Vagina (tissue), 2 donors: ENCODE measurements around the gene HOXA1. TPM values are rescaled to one million over a fixed set of nuclear protein-coding genes. Genes with fewer than 3 reads are reported as not detected.

Experiments used
- DNase-seq, 2 donors: peaks; one replicate each; pipeline ENCODE4 v3.0.0-alpha.2; 2017; ENCODE audit errors: extremely low spot score in 2 of 2
- H3K27ac ChIP-seq: fragments of 200-600 bp; sonication (generic); one replicate; pipeline ENCODE4 v1.5.1; 2019
- H3K27me3 ChIP-seq: fragments of 200-600 bp; sonication (generic); one replicate; pipeline ENCODE4 v1.5.1; 2019
- H3K36me3 ChIP-seq, 2 donors: fragments of 200-600 bp; sonication (generic); one replicate each; pipeline ENCODE4 v1.5.1; 2017 to 2019
- H3K4me1 ChIP-seq: fragments of 200-600 bp; sonication (generic); one replicate; pipeline ENCODE4 v1.5.1; 2019
- H3K4me3 ChIP-seq, 2 donors: fragments of 200-600 bp; sonication (generic); 1 replicate in 1 of 2; 2 replicates in 1 of 2; pipeline ENCODE4 v1.5.1; 2016 to 2019
- H3K9me3 ChIP-seq: fragments of 200-600 bp; sonication (generic); one replicate; pipeline ENCODE4 v1.5.1; 2019
- CTCF ChIP-seq, 3 experiments: fragments of 450-650 bp in 2 of 3; fragments of 200-600 bp in 1 of 3; sonication (generic) in 1 of 3; IDR thresholded peaks; one replicate each; pipeline ENCODE4 v1.5.1; 2017 to 2019; ENCODE audit warnings: antibody characterized with exemption in 3 of 3, mild to moderate bottlenecking in 2 of 3, moderate library complexity in 2 of 3
- POLR2A ChIP-seq, 2 donors: fragments of 450-650 bp; IDR thresholded peaks; one replicate each; pipeline ENCODE4 v1.6.1; 2017; ENCODE audit warnings: antibody characterized with exemption in 2 of 2, mild to moderate bottlenecking in 2 of 2, moderate library complexity in 2 of 2
- POLR2AphosphoS5 ChIP-seq, 2 donors: sonication (generic); formaldehyde crosslinking; IDR thresholded peaks; one replicate each; pipeline ENCODE4 v1.9.0; 2017; ENCODE audit warnings: antibody characterized with exemption in 2 of 2, mild to moderate bottlenecking in 2 of 2, low read depth in 1 of 2; ENCODE audit not compliant: insufficient read depth in 1 of 2
- intact Hi-C: fragments of 100-400 bp; cut with DNase I; formaldehyde crosslinking; loops from one replicate; pipeline ENCODE4 v1.15.1; 2023
- total RNA-seq: library from RNA; depleted of rRNA; stranded (reverse); fragments of >200 nt; gene quantifications from one replicate; pipeline ENCODE4 v1.2.3, GENCODE V29; 2016

The HOXA1 gene
- total RNA-seq, 1 donor from 2014 or later = 0.74 TPM

DNA sequence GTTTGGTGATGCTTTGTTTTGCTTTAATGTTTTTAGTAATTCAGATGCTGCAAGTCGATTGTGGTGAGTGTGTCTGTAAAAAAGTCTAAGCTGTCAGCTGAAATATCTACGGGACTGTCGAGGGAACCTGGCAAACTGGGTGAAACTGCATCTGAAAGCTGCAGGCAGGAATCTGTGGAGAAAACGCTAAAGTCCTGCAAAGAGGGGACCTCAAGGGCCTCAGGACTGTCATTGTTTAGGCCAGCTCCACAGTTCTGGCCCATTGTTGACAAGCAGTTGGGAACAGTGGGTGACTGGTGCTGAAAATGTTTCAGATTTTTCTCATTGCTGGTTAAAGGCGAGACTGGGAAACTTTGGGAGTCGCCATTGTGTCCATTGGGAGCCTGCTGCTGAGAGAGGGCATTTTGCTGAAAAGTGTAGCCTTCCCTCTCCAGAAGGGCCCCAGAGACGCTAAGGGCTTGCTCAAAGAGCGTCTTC lies 4.9 kb upstream of the HOXA1 start:
- intact Hi-C loops = no loop called here
- no peaks in the 10 kb centered on the region for H3K36me3 ChIP-seq
- TF ChIP-seq CTCF (IDR thresholded peaks at IDR 0.05) (no peak), POLR2A (IDR thresholded peaks at IDR 0.05) (no peak), POLR2AphosphoS5 (IDR thresholded peaks at IDR 0.05; ENCODE audit: insufficient read depth in 1 of 2, low read depth in 1 of 2) (no peak)
- peak in 1 of 2 donors; percentile 34 for DNase-seq
- H3K4me1 ChIP-seq = peaks cover 36% of the 10 kb centered on the region
- H3K27me3 ChIP-seq = no peaks in the 10 kb centered on the region
- H3K9me3 ChIP-seq = no peaks in the 10 kb centered on the region
- no peak overlapping the region for H3K4me3 ChIP-seq
- no peak overlapping the region for H3K27ac ChIP-seq

GRCh38 chr7:27099453-27100370 lies 3.9 kb upstream of the HOXA1 start:
- peaks cover 41% of the 10 kb centered on the region for H3K4me1 ChIP-seq
- H3K36me3 ChIP-seq = no peaks in the 10 kb centered on the region
- intact Hi-C loops = no loop called here

DNA sequence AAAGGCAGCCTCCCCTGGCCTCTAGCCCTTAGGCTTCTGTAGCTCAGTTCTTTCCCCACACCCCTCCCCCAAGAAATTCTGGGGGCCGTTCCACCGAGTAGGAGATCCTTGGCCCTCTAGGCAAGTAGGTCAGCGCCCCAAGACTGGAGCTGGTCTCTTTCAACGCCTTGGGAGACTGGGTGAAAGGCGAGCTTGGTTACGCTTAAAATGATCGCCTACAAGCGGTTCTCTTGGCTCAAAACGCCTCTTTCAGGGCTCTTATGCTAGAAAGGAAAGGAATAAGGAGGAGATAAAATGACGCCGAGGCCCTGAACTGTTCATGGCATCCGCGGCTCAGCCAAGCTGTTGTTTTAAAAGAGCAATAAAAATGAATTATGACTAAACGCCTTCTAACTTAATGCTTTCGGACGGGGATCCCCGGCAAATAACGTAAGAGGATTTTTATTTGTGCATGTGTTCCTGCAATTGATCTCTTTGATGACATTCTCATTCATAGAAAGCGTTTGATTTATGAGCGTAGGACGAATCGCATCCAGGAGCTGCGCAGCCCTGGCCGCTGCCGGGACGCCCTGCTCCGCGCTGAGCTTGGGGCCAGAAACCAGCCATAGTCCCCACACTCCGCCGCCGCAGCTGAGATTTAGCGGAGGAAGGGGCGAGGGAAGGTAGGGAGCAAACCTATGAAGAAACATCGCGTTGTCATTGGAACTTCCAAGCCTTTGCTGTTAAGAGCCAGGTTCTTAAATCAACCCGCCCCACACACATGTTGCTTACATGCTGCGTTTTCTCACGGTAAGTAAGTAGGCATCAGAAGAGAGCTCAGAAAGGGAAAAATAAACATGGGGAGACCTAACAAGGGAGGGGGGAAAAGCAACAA lies 3.0 kb upstream of the HOXA1 start:
- no peak overlapping the region for H3K27ac ChIP-seq
- no peaks in the 10 kb centered on the region for H3K36me3 ChIP-seq
- no peaks in the 10 kb centered on the region for H3K9me3 ChIP-seq
- peak overlapping the region; percentile 20 to 24 for H3K4me3 ChIP-seq
- DNase-seq = no peak
- H3K4me1 ChIP-seq = peaks cover 41% of the 10 kb centered on the region
- H3K27me3 ChIP-seq = no peaks in the 10 kb centered on the region
- intact Hi-C loops = no loop called here
- TF ChIP-seq POLR2AphosphoS5 (IDR thresholded peaks at IDR 0.05; ENCODE audit: insufficient read depth in 1 of 2, low read depth in 1 of 2) = peak; percentile 47 to 70
- TF ChIP-seq CTCF (IDR thresholded peaks at IDR 0.05) = no peak
- TF ChIP-seq POLR2A (IDR thresholded peaks at IDR 0.05) = no peak

More at GRCh38 chr7:27099453-27100370, 3.9 kb upstream of the HOXA1 start:
- Histone ChIP-seq H3K27ac (no peak overlapping the region), H3K27me3 (no peaks in the 10 kb centered on the region), H3K9me3 (no peaks in the 10 kb centered on the region), H3K4me3 (no peak overlapping the region)
- no peak for DNase-seq
- TF ChIP-seq CTCF (IDR thresholded peaks at IDR 0.05) (no peak), POLR2A (IDR thresholded peaks at IDR 0.05) (no peak), POLR2AphosphoS5 (IDR thresholded peaks at IDR 0.05; ENCODE audit: insufficient read depth in 1 of 2, low read depth in 1 of 2) (no peak)

DNA sequence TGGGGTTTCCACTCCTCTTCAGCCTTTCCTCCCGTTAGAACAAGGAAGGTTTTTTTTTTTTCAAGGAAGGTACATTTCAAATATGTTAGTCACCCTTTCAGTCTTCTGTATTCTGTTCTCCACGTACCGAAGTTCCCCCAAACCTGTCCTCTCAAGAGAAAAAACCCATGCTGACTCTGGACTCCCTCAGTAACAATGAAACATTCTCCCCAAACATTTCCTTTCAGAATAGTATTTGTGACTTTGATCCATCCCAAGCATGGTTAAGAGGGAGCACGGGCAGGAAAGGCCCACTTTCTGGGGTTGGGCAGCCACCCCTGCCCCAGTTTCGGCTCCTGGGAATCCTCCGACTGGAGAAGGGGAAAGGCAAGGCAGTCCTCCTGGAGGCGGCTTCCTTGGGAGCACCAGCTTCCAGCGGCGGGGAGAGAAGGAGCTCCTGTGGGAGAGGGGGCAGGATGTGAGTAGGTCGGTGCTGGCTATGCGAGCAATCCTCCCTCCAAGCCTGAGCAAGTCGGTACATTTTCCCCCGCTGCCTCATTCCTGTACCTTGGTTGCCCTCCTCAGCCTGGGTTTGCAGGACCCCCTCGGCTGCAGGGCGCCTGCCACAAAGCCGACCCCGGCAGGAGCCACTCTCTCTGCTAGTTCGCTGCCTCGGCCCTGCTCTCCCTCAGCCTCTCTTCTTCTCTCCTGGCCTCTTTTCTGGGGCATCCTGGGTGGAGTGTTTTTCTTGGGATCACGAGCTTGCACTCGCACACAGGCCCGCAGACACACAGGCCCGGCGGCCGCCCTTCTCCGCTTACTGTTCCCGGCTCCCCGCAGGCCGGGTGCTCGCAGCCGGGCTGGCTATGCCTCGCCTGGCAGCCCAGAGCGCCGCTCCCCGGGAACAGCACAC lies 2.1 kb upstream of the HOXA1 start:
- Histone ChIP-seq H3K27me3 (no peaks in the 10 kb centered on the region), H3K36me3 (no peaks in the 10 kb centered on the region), H3K27ac (no peak overlapping the region), H3K4me1 (peaks cover 41% of the 10 kb centered on the region), H3K4me3 (peak overlapping the region; percentile 20 to 24), H3K9me3 (no peaks in the 10 kb centered on the region)
- intact Hi-C loops = no loop called here
- no peak for TF ChIP-seq CTCF (IDR thresholded peaks at IDR 0.05)
- TF ChIP-seq POLR2A (IDR thresholded peaks at IDR 0.05) = no peak
- no peak for TF ChIP-seq POLR2AphosphoS5 (IDR thresholded peaks at IDR 0.05; ENCODE audit: insufficient read depth in 1 of 2, low read depth in 1 of 2)
- no peak for DNase-seq
